Epidermal melanocyte (primary cell): Measurements from ENCODE around the gene CTNNA2.

Experiments
- DNase-seq: peaks from one replicate; pipeline ENCODE4 v3.0.0; 2011; ENCODE audit warnings: low spot score; ENCODE audit not compliant: insufficient read length

The CTNNA2 gene

DNA sequence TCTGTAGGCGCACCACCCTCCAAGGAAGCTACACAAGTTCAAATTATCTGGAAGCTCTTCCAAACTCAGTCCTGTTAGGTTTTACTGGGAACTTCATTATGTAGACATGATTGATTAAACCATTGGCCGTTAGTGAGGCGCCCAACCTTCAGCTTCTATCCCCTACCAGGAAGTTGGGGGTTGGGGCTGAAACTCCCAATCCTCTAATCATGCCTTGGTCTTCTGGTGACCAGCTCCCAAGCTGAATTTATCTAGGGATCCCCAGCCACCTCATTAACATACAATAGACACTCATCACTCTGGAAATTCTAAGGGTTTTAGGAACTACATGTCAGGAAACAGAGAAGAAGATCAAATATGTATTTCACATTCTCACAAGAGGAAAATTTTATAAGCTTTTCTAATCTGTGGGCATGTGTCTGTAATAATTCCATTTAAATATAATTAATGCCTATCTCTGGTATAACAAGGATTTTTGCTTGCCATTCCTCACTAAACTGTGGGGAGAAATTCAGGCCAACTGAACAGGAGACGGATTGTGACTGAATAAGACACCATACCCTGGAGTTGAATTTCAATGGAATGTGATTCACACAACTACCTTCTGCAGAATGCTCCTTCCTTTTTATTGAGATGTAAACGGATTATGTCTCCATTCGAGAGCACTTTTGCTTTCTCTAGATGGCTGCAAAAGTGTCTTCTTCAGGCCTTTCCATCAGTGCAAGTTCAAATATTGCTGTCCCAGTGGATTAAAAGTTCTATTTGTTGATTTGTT, 463.1 kb downstream of the CTNNA2 start:
- DNase-seq: no peak

DNA sequence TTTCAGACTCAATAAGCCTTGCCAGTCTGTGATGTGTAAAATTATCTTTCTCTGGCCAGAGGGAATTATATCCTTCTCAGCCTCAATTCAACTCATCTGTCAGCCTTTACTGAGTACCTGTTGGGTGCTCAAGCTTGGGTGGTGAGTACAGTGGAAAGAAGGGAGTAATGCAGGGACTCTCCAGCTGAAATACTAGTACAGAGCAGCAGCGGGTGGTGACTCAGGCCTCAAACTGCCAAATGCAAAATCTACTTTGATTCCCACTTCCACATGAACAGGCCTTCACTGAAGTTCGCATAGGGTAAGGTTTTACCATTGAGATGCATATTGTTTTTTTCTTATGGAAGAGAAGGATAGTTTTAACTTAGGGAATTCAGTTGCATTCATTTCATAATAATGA, 464.9 kb downstream of the CTNNA2 start:
- DNase-seq: no peak

DNA sequence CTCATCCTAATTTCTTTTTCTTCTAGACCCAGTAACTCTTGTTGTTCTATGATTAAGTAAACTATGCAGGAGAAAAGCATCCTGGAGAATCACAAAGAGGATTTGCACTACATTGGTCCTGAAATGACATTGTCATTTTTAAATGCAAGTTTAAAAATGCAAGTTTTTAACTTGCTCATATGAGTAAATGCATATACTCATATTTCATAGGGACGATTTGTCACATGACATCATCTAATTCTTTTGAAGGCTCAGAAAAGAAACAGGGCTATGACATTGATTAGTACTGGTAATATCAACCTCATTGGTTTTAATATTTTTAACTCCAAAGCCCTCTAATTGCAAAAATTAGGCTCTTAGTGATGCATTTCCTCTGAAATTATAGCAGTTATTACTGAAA, 467.3 kb downstream of the CTNNA2 start:
- DNase-seq: no peak

DNA sequence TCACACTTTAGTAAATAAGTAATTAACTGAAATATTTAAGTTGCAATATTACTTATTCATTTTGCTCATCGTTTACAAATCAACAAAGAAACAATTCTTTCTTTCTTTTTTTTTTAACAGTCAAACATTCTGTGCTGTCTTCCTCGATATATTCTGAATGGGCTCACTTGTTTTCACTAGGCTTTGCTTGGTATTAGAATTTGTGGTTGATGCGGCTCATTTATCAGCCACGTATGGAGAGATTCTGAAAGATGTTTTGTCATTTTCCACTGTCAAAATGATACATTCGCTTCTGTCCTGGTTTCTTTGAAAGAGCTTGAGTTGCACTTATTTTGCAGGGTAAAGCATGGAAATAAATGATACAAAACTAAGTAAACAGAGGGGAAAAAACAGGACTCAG, 468.0 kb downstream of the CTNNA2 start:
- DNase-seq: peak; percentile 71

DNA sequence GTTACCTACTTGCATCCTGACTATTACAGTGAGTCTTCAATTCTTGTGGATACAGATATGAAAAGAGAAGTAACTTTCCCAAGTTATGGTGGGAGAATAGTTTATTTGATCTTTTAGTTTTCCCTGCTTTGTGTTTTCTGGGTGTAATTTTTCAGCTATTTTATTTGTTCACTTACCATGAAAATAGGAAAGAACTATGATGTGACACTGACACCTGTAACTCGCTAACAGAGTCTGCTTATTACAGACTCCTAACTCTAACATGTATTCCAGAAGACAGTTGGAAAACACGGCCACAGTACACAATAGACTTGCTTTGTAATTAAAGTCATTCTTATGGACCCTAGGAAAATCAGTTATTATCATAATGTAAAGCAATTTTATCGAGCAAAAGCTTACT, 468.5 kb downstream of the CTNNA2 start:
- DNase-seq: no peak

DNA sequence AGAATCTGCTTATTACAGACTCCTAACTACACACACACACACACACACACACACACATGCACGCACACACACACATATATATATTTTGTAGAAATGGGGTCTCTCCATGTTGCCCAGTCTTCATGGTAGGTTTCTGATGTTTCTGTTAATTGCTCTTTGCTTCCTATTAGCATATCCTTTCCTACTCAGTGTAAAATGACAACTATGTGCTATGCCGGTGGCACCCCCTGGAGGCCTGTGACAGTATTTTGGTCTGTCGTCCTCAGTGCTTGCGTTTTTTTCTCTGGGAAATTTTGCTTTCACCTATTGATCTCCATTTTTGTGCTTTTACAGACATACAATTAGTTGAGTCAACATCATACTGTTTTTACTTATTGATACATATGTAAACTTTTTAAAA, 469.6 kb downstream of the CTNNA2 start:
- DNase-seq: no peak

DNA sequence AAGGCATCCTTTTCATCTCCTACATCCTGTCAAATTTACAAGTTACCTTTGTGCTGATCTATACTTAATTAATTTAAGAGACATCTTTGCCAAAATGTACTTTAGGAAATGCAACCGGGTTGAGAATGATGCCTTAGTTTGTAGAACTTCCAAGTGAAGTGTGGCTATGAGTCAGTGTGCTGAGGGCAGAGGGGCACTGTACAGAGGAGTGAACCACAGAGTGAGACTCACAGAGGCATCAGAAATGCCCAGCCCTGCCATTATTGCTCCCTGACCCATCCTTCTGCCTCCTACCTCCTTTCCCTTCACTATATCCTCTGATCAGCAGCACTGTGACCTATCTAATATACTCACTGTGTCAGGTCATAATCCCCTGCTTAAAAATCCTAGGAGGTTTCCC, 471.6 kb downstream of the CTNNA2 start:
- no peak for DNase-seq

DNA sequence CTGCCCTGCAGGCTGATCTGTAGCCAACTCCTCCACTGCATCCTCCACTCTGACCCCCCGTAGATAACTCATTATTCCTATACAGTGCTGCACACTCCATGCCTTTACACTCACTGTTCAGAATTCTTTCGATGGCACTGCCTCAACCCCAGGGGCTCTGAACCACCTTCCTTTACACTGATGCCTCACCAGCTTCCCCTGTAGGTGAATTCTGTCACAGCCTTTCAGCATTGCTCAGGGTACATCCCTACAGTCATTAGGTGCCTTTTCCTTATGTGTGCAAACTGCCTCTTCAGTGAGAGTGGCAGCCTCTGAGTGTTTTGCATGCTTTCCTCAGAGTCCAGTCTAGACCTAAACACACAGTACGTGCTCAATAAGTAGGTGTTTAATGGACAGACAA, 472.3 kb downstream of the CTNNA2 start:
- DNase-seq: no peak

DNA sequence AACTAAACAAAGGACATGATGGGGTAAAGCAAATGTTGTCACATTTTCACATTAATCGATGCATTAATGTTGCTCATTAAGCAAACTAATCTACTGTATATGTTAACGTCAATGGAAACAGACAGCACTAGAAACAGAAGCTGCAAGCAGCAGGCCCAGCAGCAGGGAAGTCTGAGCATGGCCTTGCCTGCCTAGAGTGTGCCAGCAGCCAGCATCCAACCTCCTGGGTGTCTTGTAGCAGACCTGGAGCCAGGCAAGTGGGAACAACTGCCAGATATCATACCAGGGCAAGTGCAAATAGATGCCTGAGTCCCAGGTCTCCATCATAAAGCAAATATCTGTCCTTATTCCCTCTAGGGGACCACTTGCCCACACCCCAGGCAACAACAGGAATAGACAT, 472.7 kb downstream of the CTNNA2 start:
- DNase-seq: no peak

DNA sequence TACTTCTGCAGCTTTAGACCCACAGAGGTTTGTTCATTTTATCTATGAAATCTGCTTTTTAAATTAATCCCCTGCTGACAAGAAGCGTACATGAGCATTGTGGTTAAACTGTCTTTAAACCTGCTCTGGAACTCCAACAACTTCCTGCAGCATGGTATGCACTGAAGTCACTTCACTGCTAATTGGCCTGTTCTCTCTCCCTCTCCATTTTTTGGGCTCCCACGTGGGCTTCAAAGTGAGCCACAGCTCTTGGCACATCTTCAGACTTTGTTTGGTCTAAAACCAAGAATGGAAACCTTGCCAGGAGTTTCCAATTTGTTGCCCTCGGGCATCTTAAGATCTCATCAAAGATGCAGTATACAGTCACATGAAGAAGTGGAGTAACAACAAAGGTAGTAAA, 480.3 kb downstream of the CTNNA2 start:
- no peak for DNase-seq

DNA sequence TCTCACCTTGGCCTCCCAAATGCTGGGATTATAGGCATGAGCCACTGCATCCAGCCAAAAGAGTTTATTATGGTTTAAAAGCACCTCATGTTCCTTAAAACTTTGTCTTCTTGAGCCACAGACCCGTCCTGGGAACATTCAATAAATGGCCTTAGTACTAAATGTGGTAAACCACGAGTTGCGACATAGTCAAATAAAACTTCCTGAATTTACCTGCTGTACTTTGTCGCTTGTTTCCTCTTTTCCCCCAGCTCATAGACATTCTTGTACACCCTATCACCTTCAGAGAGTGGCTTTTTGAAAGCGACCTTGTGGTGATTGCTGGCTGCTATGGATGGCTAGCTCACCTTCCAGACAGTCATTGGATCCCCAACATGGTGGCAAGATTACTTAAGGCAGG, 481.3 kb downstream of the CTNNA2 start:
- DNase-seq: no peak

DNA sequence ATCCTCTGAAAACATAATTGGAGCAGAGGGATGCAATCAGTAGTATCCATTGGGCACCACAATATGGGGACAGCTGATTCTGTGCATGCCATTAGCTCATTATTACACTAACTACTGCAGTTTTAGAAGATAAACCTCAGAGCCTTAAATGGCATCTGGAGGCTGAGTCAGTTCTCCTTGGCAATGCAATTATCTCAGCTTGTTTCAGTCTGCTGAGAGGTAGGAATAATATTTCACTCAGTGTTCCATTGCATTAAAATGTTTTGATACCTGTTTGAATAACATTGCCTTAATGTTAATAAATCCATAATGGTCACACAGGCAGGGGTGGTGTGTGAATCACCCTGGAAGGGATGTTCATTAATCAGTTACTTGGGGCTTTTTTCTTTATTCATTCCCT, 482.1 kb downstream of the CTNNA2 start:
- no peak for DNase-seq

DNA sequence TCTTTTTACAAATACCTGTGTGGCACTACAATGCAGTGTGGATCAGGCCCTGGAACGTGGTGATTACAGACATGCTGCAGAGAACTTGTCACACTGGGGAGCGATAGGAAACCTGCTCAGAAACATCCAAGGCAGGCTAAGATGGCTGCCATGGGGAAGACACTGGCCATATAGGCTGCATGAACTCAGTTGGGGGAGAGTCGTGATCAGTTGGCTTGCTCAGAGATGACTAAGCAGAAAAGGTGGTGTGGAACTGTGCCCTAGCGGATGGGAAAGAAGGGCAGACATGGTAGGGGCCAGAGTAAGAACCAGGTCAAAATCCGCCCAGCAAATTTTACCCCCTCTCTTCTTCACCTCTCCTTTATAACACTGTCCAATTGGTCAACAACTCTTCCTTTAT, 483.9 kb downstream of the CTNNA2 start:
- DNase-seq: no peak

DNA sequence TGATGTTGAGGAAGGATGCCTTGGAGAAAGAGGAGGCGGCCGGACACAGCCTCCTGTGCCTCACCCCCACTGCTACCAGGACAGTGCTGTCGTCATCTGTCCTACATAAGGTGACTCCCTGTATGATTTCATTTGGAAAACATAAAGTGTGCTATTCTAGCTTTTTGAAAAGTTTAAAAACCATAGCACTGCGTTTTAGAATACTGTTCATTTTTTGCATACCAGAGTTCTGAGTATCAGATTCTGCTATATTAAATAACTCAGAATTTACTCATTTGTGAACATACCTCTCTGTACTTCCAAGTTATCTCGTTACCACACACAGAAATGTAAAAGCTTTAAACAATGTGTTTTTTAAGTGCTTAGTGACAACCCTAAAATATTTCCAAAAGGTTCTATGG, 488.9 kb downstream of the CTNNA2 start:
- DNase-seq: no peak

DNA sequence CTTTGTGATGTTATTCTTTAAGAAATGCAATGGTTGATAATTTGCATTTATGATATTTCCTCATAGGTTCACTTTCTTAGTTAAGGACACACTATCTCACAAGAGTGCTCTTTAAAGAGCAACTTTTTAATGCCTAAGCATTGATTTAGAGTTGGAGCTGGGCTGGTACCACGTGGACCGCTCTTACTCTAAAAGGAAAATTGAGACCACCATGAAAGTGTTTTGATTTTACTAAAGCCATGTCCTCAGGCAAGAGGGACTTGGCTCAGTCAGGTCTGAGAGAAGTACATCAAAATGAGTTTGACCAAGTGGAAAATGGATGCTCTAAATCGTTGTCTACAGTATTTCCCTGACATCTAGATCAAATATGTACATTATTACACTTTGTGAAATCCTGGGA, 489.3 kb downstream of the CTNNA2 start:
- no peak for DNase-seq

DNA sequence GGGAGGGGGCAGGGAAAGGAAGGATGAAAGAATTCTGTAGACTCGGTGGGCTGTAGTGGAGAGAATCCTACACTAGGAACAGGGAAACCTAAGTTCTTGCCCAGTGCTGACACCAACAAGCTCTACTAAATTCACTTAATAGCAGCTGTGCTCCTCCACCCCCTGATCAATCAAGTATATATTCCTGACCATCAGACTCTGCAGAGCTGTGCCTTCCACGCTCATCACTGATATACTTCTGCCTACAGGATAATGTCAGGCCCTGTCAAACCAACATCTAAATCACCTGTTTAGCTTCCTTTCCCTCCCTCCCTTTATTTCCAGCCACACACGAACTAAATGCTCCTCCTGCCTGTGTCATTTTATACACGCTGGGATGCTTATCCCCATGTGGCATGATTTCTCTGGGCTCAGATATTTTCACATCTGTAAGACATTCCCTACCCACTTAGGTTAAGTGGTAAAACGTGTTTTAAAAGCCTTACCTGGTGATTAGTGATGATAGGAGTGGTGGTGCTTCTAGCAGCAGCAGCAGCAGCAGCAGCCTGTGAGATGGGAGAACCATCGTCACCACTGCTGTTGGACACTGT, 489.8 kb downstream of the CTNNA2 start:
- DNase-seq: no peak

DNA sequence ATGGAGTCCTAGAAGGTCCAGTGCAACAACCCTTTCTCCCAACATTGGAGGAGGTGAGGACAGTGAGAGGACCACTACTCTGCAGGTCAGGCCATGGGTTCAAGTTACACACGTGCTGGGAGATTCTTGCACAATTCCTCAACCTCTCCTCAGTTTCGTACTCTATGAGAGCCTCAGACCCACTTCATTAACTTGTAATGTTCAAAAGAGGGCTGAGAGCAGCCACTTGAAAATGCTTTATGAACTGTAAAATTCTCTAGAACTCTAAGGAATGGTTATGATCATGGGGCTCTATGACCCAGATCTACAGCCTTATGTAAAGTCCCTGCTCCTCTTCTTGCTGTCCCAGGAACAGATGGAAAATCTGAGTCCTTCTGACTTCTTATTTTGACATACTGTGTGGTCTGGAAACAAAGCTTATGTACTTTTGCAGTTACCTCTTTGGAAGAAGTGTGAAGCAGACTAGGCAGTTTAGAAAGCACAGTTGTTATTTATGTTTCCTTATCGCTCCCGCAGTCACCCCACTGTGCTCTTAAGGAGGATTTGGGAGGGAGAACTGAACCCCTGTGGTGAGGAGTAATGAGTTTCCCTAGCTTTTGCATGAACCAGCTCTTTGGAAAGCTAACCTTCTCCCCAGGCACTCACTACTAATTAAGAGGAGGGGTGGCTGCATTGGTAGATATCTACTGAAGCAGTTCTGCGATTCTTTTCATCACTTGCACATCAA, 495.1 kb downstream of the CTNNA2 start:
- no peak for DNase-seq

DNA sequence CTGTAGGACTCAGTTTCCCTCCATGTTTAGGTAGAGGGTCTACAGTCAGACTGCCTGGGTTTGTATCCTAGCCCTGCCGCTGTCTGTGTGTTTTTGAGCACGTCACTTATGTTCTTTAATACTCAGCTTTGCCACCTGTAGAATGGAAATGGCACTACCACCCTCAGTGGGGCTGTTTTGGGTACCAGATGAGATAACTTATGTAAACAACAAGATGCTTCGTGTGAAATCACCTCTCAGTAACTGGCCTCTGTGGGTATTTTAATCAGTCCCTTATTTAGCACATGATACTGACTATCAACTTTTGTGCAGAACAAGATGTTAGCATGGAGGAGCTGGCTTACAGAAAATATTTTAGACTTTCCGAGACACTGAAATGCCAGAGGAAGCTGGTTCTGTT, 495.7 kb downstream of the CTNNA2 start:
- no peak for DNase-seq

DNA sequence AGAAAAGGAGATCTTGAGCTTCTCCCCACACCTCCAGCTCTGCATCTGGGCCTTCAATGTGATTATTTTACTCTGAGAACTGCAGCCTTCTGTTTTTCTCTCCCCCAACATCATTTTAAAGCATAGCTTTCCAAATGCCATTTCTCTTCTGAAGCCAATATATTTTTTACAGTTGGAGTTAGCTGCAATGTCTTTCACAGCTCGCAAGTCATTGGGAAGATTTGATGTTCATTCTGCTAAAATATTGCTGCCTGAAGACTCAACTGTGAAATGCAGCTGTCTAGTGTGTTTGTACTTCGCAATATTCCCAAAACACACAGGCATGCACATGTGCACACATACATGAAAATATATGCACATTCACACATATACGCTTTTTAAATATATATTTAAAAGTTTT, 496.4 kb downstream of the CTNNA2 start:
- no peak for DNase-seq

DNA sequence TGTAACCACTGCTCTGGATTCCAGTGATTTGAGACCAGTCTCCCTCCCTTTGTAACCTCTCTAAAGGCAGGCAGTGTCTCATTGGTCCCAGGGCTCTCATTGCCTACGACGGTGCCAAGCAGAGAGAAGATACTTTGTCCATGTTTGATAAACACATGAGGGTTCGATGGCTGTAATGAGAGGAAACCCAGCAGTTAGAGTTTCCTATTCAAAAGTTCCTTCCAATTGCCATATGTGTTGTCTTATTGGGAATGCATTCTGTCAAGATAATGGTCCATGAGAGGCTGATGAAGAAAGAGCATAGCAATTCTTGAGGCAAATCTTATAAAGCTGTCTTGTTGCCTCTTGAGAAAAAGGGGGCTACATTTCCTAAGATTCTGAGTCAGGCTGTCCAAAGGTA, 499.2 kb downstream of the CTNNA2 start:
- no peak for DNase-seq

DNA sequence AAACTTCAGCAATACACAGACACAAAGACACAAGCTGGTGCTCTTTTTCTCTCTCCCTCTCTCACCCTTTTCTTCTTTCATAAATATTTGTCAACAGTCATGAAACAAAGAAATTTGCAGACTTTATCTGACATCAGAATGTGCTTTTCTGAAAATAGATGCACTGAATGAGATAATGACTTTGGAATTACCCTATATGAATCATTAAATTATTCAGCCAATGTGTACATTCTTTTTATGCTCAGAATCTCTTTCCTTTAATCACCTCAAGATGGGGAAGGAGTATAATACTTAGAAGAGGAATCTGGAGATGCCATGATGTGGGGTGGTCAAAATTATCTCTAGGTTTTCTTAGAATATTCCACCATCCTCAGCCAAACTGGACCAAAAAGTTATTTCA, 501.8 kb downstream of the CTNNA2 start:
- DNase-seq: no peak

DNA sequence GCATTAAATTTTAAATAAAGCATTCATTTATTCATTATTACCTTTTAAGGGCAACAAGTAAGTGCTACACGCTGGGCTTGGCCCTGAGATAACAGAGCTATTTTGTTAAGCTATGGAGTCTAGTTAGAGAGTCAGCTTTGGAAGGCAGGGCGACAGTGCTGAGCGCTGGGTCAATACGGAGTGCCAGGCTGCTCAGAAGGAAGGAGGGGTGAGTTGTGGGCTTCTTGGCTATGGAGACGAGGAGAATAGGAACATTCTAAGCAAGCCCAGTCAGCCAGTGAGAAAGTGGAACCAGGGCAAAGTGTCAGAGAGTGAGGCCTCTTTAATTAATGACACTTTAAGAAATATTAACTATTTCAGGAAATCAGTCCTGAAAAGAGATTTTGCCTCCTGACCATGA, 503.3 kb downstream of the CTNNA2 start:
- no peak for DNase-seq
